ENCODE results near the gene PPP2R3B.
"Not testable (repeated sequence)": the region's sequence is repeated elsewhere in the genome, so short reads cannot be mapped to it uniquely, and the experiment has no call there.

PPP2R3B gene

DNA sequence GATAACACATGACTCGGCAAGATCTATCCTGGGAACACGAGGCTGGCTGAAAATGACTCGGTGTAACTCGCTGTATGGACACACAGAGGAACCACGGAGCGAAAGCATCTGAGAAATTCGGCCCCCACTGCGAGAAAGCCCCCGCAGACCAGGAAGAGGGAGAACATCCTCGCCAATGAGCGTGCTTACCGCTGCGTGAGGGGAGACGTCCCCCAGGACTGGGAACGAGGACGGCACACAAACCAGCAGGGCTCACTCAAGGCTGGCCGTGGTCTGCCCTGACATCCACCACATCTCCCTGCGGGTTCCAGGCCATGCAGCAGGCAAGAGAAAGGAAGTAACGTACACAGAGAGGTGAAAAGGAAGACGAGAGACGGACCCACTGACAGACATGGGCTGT lies 50.5 kb downstream of the PPP2R3B start:
- no peak for DNase-seq

- no peak for DNase-seq
Observed at GRCh38 chrX:335758-336155, 51.0 kb downstream of the PPP2R3B start.

- DNase-seq, result no peak
Observed at GRCh38 chrX:334971-335757, 51.5 kb downstream of the PPP2R3B start.

- DNase-seq, result no peak
Observed at GRCh38 chrX:334331-334891, 52.3 kb downstream of the PPP2R3B start.

DNA sequence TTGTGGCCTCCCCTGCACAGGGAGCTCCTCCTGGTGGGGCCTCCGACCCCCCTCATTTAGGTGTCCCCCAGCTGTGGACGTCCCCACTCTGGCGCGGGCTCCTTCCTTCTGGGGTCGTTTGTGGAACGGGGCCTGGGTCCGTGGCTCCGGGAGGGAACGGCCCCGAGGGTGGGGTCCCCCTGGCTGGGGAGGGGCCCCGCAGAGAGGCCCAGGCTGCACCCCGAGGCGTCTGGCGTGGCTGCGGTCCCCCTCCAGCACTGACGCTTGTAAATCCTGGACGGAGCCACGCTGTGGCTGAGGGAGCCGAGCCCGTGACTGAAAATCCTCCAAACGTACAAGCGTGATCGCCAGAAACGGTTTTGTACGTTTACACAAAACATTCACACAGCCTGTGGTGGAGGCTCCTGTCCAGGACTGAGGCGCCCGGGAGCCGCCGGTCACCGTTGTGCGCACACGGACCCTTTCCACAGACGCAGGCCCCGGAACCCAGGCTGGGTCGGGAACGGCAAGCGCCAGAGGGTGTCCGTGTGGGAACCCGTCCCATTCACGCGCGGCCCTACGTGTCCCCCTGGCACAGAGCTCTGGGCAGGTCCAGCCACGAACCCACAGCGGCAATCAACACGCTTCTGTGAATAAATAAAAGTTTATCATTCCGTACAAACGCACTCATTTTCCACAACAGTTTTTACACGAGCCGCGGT lies 52.9 kb downstream of the PPP2R3B start:
- DNase-seq, result no peak

DNA sequence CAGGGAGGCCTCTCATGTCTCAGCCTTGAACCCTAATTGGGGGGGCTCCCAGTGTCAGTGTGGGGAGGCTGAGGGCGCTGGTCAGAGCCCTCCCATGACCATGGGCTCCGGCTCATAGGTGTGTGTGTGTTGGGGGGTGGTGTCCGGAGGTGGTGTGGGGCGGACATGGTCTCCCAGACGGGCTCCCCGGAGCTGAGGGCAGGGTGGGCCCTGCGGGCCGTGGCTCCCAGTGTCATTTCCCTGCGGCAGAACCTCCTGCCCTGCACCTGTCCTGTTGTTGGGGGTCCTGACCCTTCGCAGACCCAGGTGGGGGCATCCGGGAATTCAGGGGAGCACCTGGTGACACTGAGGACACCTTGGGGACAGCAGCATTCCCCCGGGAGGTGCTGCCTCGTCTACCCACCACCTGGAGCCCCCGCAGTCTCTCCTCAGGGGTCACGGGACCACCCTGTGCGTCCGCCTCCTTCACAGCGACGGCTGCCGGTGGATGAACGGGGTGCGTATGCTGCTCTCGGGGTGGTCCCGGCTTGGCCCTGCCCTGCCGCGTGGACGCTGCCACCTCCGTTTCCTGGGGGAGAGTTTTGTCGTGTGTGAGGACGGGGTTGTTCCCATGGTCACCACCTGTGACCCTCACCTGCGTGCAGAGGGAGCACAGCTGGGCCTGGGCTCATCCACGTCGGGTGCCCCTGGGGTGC lies 53.6 kb downstream of the PPP2R3B start:
- no peak for DNase-seq

- DNase-seq, result no peak
Observed at GRCh38 chrX:332496-332860, 54.2 kb downstream of the PPP2R3B start.

- DNase-seq, result no peak
Observed at GRCh38 chrX:331825-332495, 54.7 kb downstream of the PPP2R3B start.

- DNase-seq, result no peak
Observed at GRCh38 chrX:331151-331824, 55.4 kb downstream of the PPP2R3B start.

DNA sequence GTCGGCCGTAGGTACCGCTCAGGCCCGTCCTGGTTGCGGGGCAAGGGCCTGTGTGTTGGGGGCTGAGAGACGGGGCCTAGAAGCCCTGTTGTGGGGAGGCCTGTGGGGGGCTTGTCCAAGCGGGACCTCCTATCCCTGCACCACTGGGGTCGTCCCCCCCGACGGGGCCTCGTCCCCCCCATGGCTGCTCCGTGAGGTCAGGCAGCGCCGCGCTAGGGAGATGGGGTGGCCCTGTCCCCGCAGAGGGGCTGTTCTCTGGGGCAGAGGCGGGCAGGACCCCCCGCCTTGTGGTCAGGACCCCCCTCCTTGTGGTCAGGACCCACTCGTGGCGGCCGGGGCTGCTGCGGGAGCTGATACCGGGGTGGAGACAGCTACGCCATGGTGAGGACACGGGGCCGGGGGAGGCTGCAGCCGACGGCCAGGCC lies 56.0 kb downstream of the PPP2R3B start:
- DNase-seq, result no peak

GRCh38 chrX:330141-330725 lies 56.5 kb downstream of the PPP2R3B start:
- DNase-seq, result not testable (repeated sequence)

- DNase-seq, result no peak
Observed at GRCh38 chrX:329291-329910, 57.3 kb downstream of the PPP2R3B start.

DNA sequence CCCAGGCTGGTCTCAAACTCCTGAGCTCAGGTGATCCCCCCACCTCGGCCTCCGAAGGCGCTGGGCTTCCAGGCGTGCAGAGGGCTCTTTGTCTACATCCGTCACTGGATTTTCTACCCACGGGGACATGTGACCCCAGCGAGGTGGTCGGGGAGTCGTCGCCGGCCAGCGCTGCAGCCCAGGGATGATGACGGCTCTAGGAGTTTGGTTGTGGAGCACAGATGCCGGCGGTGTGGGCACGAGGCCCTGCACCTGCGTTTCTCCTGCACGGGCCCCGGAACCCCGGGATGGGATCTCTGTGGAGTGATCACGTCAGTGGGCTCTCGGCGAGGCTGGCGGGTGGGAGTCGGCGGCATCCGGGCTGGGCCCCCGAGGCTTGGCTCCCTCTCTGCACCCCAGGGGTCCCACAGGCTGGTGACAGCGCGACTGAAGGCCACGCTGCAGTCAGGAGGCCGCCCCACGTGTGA lies 59.0 kb downstream of the PPP2R3B start:
- DNase-seq, result no peak

GRCh38 chrX:324664-325063 lies 62.0 kb downstream of the PPP2R3B start:
- DNase-seq, result not testable (repeated sequence)

- no peak for DNase-seq
Observed at GRCh38 chrX:323721-324628, 62.7 kb downstream of the PPP2R3B start.

DNA sequence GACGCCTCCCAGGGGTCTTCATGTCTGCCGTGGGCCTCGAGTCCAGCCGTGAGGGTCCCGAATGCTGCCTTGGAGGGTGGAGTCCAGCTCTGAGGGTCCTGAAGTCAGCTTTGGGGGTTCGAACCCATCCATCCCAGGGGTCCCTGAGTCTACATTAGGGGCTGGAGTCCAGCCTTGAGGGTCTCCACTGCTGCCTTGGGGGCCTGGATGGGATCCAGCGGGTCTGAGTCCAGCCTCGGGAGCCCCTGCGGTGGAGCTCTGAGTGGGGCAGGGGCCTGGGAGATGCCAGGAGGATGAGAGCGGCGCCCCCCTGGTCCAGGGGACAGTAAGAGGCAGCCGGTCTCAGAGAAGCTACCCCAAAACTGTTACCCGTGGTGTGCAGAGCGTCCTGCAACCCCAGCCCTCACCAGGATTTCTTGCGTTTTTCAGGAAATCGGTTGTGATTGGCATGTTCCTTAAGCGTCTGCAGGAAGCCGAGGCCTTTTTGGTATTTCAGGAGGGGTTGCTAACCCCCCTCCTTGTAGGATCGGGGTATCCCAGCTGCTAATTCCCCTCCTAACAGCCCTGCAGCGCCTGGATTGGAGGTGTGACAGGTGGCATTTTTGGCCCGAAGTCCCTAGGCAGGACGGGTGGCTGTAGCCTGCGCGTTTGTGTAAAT lies 66.5 kb downstream of the PPP2R3B start:
- no peak for DNase-seq

- no peak for DNase-seq
Observed at GRCh38 chrX:319579-320125, 67.1 kb downstream of the PPP2R3B start.

GRCh38 chrX:318739-319578 lies 67.7 kb downstream of the PPP2R3B start, which contains the start of gene GTPBP6:
GTPBP6 (minus strand) TSS chrX:318796; CDS start chrX:318787, 9 bp downstream.
- DNase-seq, result peak; percentile 98
